Gastroesophageal sphincter (tissue), 4 donors: ENCODE results near the gene PORCN. TPM values are rescaled to one million over a fixed set of nuclear protein-coding genes. Genes with fewer than 3 reads are reported as not detected.
"Not testable (repeated sequence)": the region's sequence is repeated elsewhere in the genome, so short reads cannot be mapped to it uniquely, and the experiment has no call there.

Experiments used
- ATAC-seq: fragments of 150-250 bp; one replicate; pipeline ENCODE4 v1.9.1; 2016; ENCODE audit warnings: mild to moderate bottlenecking, moderate library complexity
- H3K27ac ChIP-seq, 4 donors: fragments of 200-600 bp; sonication (generic) in 3 of 4; 1 replicate in 3 of 4; 2 replicates in 1 of 4; pipeline ENCODE4 v1.5.1; 2016 to 2019
- H3K27me3 ChIP-seq: fragments of 200-600 bp; sonication (generic); one replicate; pipeline ENCODE4 v1.5.1; 2019
- H3K36me3 ChIP-seq, 2 donors: fragments of 200-600 bp; sonication (generic); one replicate each; pipeline ENCODE4 v1.5.1; 2019; ENCODE audit warnings: control low read depth in 1 of 2
- H3K4me1 ChIP-seq, 3 donors: fragments of 200-600 bp; sonication (generic); 1 replicate in 2 of 3; 2 replicates in 1 of 3; pipeline ENCODE4 v1.5.1; 2016 to 2019; ENCODE audit warnings: control low read depth in 2 of 3
- H3K4me3 ChIP-seq, 2 donors: fragments of 200-600 bp; sonication (generic); one replicate each; pipeline ENCODE4 v1.5.1; 2019; ENCODE audit warnings: mild to moderate bottlenecking in 1 of 2, moderate library complexity in 1 of 2
- H3K9me3 ChIP-seq, 3 donors: fragments of 200-600 bp; sonication (generic); one replicate each; pipeline ENCODE4 v1.5.1; 2017 to 2019; ENCODE audit warnings: control low read depth in 2 of 3
- EP300 ChIP-seq: sonication (generic); formaldehyde crosslinking; IDR thresholded peaks from one replicate; pipeline ENCODE4 v1.6.1; 2017; ENCODE audit warnings: antibody characterized with exemption, mild to moderate bottlenecking
- POLR2A ChIP-seq, 2 donors: fragments of 450-650 bp; IDR thresholded peaks; one replicate each; pipeline ENCODE4 v1.6.1; 2017; ENCODE audit warnings: antibody characterized with exemption in 2 of 2, mild to moderate bottlenecking in 2 of 2, moderate library complexity in 1 of 2
- POLR2AphosphoS5 ChIP-seq: sonication (generic); formaldehyde crosslinking; IDR thresholded peaks from one replicate; pipeline ENCODE4 v1.6.1; 2017; ENCODE audit warnings: antibody characterized with exemption
- WGBS, 2 donors: methylation state at CpG; one replicate each; pipeline ENCODE4 v1.1.5; 2018; ENCODE audit warnings: low coverage in 1 of 2; 5-methylcytosine and 5-hydroxymethylcytosine counted together
- total RNA-seq, 4 donors: library from RNA; depleted of rRNA; stranded (reverse); fragments of >200 nt; gene quantifications; one replicate each; pipeline ENCODE4 v1.1.0, GENCODE V29; 2016
- TF ChIP-seq, protein P1 (sequence below), 4 experiments: fragments of 200-600 bp in 2 of 4; fragments of 450-650 bp in 2 of 4; sonication (generic) in 1 of 4; IDR thresholded peaks; one replicate each; pipeline ENCODE4 v1.5.1; 2017 to 2019; ENCODE audit warnings: antibody characterized with exemption in 4 of 4, mild to moderate bottlenecking in 2 of 4, moderate library complexity in 2 of 4

The PORCN gene
- total RNA-seq, 4 donors from 2014 or later: 9.4 to 21.0 (median 13.2) TPM

DNA sequence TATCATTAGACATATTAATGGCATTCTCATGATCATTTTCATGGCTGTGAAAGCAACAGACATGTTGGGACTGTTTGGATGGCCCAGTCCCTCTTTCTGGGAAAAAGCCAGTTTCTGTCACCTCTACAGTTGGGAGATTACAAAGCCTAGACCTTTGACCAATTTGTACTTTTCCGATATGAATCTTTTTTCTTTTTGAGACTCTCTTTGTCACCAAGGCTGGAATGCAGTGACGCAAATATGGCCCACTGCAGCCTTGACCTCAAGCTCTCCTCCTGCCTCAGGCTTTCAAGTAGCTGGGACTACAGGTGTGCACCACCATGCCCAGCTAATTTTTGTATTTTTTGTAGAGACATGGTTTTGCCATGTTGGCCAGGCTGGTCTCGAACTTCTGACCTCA is 40.1 kb downstream of the PORCN start:
- Histone ChIP-seq H3K27ac (no peak overlapping the region), H3K4me3 (no peak overlapping the region), H3K36me3 (peaks cover 0 to 64% of the 10 kb centered on the region in 2 donors), H3K9me3 (no peaks in the 10 kb centered on the region), H3K4me1 (no peaks in the 10 kb centered on the region), H3K27me3 (no peaks in the 10 kb centered on the region)
- no peak for ATAC-seq
- 83 to 89% methylated on average over 3 of the region's 3 CpGs for WGBS, 2 donors
- TF ChIP-seq, protein P1, sequence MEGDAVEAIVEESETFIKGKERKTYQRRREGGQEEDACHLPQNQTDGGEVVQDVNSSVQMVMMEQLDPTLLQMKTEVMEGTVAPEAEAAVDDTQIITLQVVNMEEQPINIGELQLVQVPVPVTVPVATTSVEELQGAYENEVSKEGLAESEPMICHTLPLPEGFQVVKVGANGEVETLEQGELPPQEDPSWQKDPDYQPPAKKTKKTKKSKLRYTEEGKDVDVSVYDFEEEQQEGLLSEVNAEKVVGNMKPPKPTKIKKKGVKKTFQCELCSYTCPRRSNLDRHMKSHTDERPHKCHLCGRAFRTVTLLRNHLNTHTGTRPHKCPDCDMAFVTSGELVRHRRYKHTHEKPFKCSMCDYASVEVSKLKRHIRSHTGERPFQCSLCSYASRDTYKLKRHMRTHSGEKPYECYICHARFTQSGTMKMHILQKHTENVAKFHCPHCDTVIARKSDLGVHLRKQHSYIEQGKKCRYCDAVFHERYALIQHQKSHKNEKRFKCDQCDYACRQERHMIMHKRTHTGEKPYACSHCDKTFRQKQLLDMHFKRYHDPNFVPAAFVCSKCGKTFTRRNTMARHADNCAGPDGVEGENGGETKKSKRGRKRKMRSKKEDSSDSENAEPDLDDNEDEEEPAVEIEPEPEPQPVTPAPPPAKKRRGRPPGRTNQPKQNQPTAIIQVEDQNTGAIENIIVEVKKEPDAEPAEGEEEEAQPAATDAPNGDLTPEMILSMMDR (IDR thresholded peaks at IDR 0.05): no peak

DNA sequence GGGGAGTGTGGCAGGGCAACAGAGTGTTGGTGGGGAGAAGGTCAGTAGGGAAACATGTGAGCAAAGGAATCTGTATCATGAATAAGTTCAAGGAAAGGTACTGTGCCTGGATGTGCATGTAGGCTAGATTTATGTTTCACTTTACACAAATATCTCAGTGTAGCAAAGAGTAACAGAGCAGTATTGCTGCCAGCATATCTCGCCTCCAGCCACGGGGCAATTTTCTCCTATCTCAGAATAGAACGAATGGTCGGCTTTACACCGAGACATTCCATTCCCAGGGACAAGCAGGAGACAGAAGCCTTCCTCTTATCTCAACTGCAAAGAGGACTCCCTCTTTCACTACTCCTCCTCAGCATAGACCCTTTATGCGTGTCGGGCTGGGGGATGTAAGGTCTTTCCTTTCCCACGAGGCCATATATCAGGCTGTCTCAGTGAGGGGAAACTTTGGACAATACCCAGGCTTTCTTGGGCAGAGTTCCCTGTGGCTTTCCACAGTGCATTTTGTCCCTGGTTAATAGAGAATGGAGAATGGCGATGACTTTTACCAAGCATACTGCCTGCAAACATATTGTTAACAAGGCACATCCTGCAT is 47.0 kb downstream of the PORCN start:
- not testable (repeated sequence) for H3K27me3 ChIP-seq, H3K9me3 ChIP-seq, H3K4me1 ChIP-seq, H3K27ac ChIP-seq, H3K4me3 ChIP-seq, ATAC-seq
- H3K36me3 ChIP-seq: peaks cover 0 to 74% of the 10 kb centered on the region in 2 donors
- 68 to 91% methylated on average over 3 to 5 of the region's 9 CpGs for WGBS, 2 donors

DNA sequence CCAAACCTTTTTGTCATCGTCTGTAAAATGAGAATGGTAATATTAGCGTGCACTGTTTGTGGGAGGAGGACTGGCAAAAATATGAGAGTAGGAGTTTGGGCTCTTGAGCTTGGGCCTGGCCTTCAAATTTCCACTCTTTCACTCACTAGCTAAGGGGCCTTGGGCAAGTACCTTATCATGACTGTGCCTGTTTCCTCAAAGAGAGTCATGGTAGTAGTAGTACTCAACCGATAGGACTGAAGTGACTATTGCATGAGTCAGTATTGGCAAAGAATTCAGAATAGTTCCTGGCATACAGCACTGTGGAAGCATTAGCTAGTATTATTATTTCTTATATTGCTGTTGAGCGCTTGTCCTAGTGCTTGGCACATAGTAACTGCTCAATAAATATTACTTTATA is 49.5 kb downstream of the PORCN start:
- TF ChIP-seq, protein P1 (IDR thresholded peaks at IDR 0.05): no peak
- TF ChIP-seq POLR2AphosphoS5 (no peak), POLR2A (IDR thresholded peaks at IDR 0.05) (no peak), EP300 (no peak)
- Histone ChIP-seq H3K27me3 (no peaks in the 10 kb centered on the region), H3K4me1 (no peaks in the 10 kb centered on the region), H3K36me3 (peaks cover 0 to 68% of the 10 kb centered on the region in 2 donors), H3K27ac (no peak overlapping the region), H3K4me3 (no peak overlapping the region), H3K9me3 (no peaks in the 10 kb centered on the region)
- WGBS, 2 donors: 71 to 72% methylated on average over 1 to 3 of the region's 4 CpGs
- ATAC-seq: peak; percentile 53

DNA sequence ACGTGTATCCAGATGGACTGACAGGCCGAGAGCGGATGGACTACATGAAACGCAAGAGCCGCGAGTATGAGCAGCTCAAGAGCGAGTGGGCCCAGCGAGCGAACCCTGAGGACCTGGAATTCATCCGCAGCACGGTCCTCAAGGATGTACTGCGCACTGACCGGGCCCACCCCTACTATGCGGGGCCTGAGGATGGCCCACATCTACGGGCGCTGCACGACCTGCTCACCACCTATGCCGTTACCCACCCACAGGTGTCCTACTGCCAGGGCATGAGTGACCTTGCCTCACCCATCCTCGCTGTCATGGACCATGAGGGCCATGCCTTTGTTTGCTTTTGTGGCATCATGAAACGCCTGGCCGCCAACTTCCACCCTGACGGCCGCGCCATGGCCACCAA is 50.8 kb downstream of the PORCN start:
- Histone ChIP-seq H3K4me3 (no peak overlapping the region), H3K36me3 (peaks cover 0 to 66% of the 10 kb centered on the region in 2 donors), H3K4me1 (no peaks in the 10 kb centered on the region), H3K9me3 (no peaks in the 10 kb centered on the region), H3K27me3 (no peaks in the 10 kb centered on the region), H3K27ac (no peak overlapping the region)
- 100% methylated on average over 1 of the region's 24 CpGs; no CpG with 5 or more reads in 1 of the 2 donors for WGBS, 2 donors
- TF ChIP-seq POLR2AphosphoS5 (no peak), EP300 (no peak), POLR2A (IDR thresholded peaks at IDR 0.05) (no peak)
- TF ChIP-seq, protein P1 (IDR thresholded peaks at IDR 0.05): no peak
- no peak for ATAC-seq

DNA sequence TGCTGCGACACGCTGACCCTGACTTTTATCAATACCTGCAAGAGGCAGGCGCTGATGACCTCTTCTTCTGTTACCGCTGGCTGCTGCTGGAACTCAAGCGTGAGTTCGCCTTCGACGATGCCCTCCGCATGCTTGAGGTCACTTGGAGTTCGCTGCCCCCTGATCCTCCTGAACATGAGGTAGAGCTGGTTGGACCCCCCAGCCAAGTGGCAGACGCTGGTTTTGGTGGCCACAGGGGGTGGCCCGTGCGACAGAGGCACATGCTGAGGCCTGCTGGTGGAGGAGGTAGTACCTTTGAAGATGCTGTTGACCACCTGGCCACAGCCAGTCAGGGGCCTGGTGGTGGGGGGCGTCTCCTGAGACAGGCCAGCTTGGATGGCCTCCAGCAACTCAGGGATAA is 51.3 kb downstream of the PORCN start:
- ATAC-seq: no peak
- H3K9me3 ChIP-seq: no peaks in the 10 kb centered on the region

More for the DNA sequence above, 51.3 kb downstream of the PORCN start:
- Histone ChIP-seq H3K4me3 (no peak overlapping the region), H3K27ac (no peak overlapping the region), H3K27me3 (no peaks in the 10 kb centered on the region), H3K4me1 (no peaks in the 10 kb centered on the region), H3K36me3 (peaks cover 0 to 62% of the 10 kb centered on the region in 2 donors)
- TF ChIP-seq, protein P1 (IDR thresholded peaks at IDR 0.05): no peak
- no peak for TF ChIP-seq POLR2AphosphoS5
- TF ChIP-seq EP300: no peak
- TF ChIP-seq POLR2A (IDR thresholded peaks at IDR 0.05): no peak
- 100% methylated on average over 1 of the region's 14 CpGs; no CpG with 5 or more reads in 1 of the 2 donors for WGBS, 2 donors
